OCI-LY3 (cell line): ENCODE measurements around the gene NLRX1.

ENCODE experiments used
- CTCF ChIP-seq: fragments of 200-600, 300-600 bp; sonication (generic); IDR thresholded peaks from 2 replicates; pipeline ENCODE4 v1.5.1; 2014; ENCODE audit warnings: antibody characterized with exemption, low read length, low read depth
- EZH2phosphoT487 ChIP-seq: fragments of 200-600 bp; shearing (Covaris generic); IDR thresholded peaks from 2 replicates; pipeline ENCODE4 v1.6.1; 2018; ENCODE audit warnings: antibody characterized with exemption, mixed run types, low read depth

GRCh38 chr11:119180729-119181676 is 12.5 kb downstream of the NLRX1 start:
- no peak for TF ChIP-seq CTCF
- TF ChIP-seq EZH2phosphoT487: no peak
